ENCODE measurements around the gene GRPEL1.

- no peak for TF ChIP-seq RAD51 (IDR thresholded peaks at IDR 0.05)
- TF ChIP-seq CTCF (IDR thresholded peaks at IDR 0.05 in 2 of 3, conservative IDR thresholded peaks at IDR 0.05 in 1 of 3; ENCODE audit: control insufficient read depth in 2 of 3, extremely low read depth in 1 of 3, insufficient read depth in 1 of 3, low read depth in 3 of 3, low read length in 3 of 3) = no peak
- TF ChIP-seq EP300 (IDR thresholded peaks at IDR 0.05; ENCODE audit: borderline replicate concordance in 1 of 2, control insufficient read depth in 1 of 2, low read depth in 2 of 2, low read length in 2 of 2) = no peak
- TF ChIP-seq SPI1 (IDR thresholded peaks at IDR 0.05; ENCODE audit: borderline replicate concordance, insufficient read depth, low read depth, low read length) = no peak
- no peak for TF ChIP-seq SMC3 (IDR thresholded peaks at IDR 0.05; ENCODE audit: borderline replicate concordance, low read length)
- no peak for TF ChIP-seq MAX (IDR thresholded peaks at IDR 0.05; ENCODE audit: low read depth, low read length)
- no peak for TF ChIP-seq MXI1 (IDR thresholded peaks at IDR 0.05; ENCODE audit: low read depth, low read length)
- no peak for TF ChIP-seq NR2C2 (IDR thresholded peaks at IDR 0.05; ENCODE audit: borderline replicate concordance, control insufficient read depth, insufficient read length, low read depth)
- TF ChIP-seq RFX5 (IDR thresholded peaks at IDR 0.05; ENCODE audit: low read depth, low read length) = no peak
- TF ChIP-seq POLR2A (IDR thresholded peaks at IDR 0.05; ENCODE audit: low read depth, low read length) = no peak
- no peak for TF ChIP-seq ETV6 (conservative IDR thresholded peaks at IDR 0.05 in 1 of 2, IDR thresholded peaks at IDR 0.05 in 1 of 2; ENCODE audit: borderline replicate concordance in 1 of 2, low read depth in 1 of 2)
Observed at GRCh38 chr4:7015383-7016035, 52.4 kb downstream of the GRPEL1 start.
